Caco-2 (cell line): ENCODE data around the gene DHDDS. TPM values are rescaled to one million over a fixed set of nuclear protein-coding genes. Genes with fewer than 3 reads are reported as not detected.

Experiments used
- BruUV-seq: library from RNA; stranded (reverse); fragments of 400-500 nt; replicated peaks from 2 replicates; lab custom pipeline; 2021; lab: Mats Ljungman, UMichigan
- CTCF ChIA-PET: fragments of 300-600 bp; sonication (Branson Sonifier 250); formaldehyde crosslinking; loops from one replicate; lab custom pipeline; 2022; ENCODE audit warnings: antibody characterized with exemption; lab: Charles Lee
- POLR2A ChIA-PET: fragments of 300-600 bp; sonication (Branson Sonifier 250); formaldehyde crosslinking; loops from one replicate; lab custom pipeline; 2022; ENCODE audit warnings: antibody characterized with exemption; lab: Charles Lee
- DNase-seq, 2 experiments: peaks; one replicate each; pipeline versions ENCODE4 v3.0.0 to v3.0.0-alpha.2; 2020 to 2022
- H3K27me3 ChIP-seq: replicated peaks from 2 replicates; pipeline ENCODE4 v1.6.0; 2011; ENCODE audit warnings: low read length; ENCODE audit not compliant: control insufficient read depth, insufficient read depth
- H3K36me3 ChIP-seq: 2 replicates; pipeline ENCODE4 v1.5.1; 2011; ENCODE audit warnings: low read length; ENCODE audit not compliant: control insufficient read depth, insufficient read depth
- H3K4me1 ChIP-seq: fragments of 250-450 bp; sonication (Bioruptor Pico); 2 replicates; pipeline ENCODE4 v1.5.1; 2020; ENCODE audit warnings: mild to moderate bottlenecking
- H3K4me3 ChIP-seq: 2 replicates; pipeline ENCODE4 v1.5.1; 2011; ENCODE audit warnings: low read depth, mild to moderate bottlenecking, control low read depth, low read length
- H3K9me3 ChIP-seq: fragments of 250-450 bp; sonication (Bioruptor Pico); 2 replicates; pipeline ENCODE4 v1.5.1; 2020; ENCODE audit warnings: mild to moderate bottlenecking, moderate library complexity
- H3K27ac Mint-ChIP-seq: one replicate; pipeline ENCODE4 v1.8.0; 2022; ENCODE audit warnings: mixed read lengths; ENCODE audit not compliant: unreplicated experiment
- H3K27me3 Mint-ChIP-seq: one replicate; pipeline ENCODE4 v1.8.0; 2022; ENCODE audit warnings: mixed read lengths; ENCODE audit not compliant: insufficient read depth, unreplicated experiment
- H3K36me3 Mint-ChIP-seq: one replicate; pipeline ENCODE4 v1.8.0; 2022; ENCODE audit warnings: mild to moderate bottlenecking, mixed read lengths; ENCODE audit not compliant: insufficient read depth, unreplicated experiment
- H3K4me1 Mint-ChIP-seq: one replicate; pipeline ENCODE4 v1.8.0; 2022; ENCODE audit warnings: low read depth, mixed read lengths; ENCODE audit not compliant: unreplicated experiment
- H3K4me3 Mint-ChIP-seq: one replicate; pipeline ENCODE4 v1.8.0; 2022; ENCODE audit warnings: mild to moderate bottlenecking, moderate library complexity, mixed read lengths; ENCODE audit not compliant: unreplicated experiment
- H3K9me3 Mint-ChIP-seq: one replicate; pipeline ENCODE4 v1.8.0; 2022; ENCODE audit warnings: mixed read lengths; ENCODE audit not compliant: unreplicated experiment
- CTCF ChIP-seq, 2 experiments: fragments of 200-600 bp in 1 of 2; IDR thresholded peaks; 1 replicate in 1 of 2; 2 replicates in 1 of 2; pipeline versions ENCODE4 v1.5.1 to v1.8.0; 2011 to 2022; ENCODE audit warnings: antibody characterized with exemption in 1 of 2, control low read depth in 1 of 2, inconsistent platforms in 1 of 2, low read depth in 1 of 2, low read length in 1 of 2, mild to moderate bottlenecking in 1 of 2, moderate library complexity in 1 of 2; ENCODE audit not compliant: insufficient read depth in 1 of 2, severe bottlenecking in 1 of 2, unreplicated experiment in 1 of 2
- intact Hi-C: fragments of 100-400 bp; cut with micrococcal nuclease; formaldehyde crosslinking; loops from one replicate; pipeline ENCODE4 v1.10.0; 2022; ENCODE audit not compliant: unreplicated experiment
- total RNA-seq: library from RNA; stranded (reverse); gene quantifications from 2 replicates; pipeline ENCODE4 v1.2.3, GENCODE V29; 2022

Gene DHDDS
- total RNA-seq, 1 experiment from 2014 or later = 55.6 TPM

DNA sequence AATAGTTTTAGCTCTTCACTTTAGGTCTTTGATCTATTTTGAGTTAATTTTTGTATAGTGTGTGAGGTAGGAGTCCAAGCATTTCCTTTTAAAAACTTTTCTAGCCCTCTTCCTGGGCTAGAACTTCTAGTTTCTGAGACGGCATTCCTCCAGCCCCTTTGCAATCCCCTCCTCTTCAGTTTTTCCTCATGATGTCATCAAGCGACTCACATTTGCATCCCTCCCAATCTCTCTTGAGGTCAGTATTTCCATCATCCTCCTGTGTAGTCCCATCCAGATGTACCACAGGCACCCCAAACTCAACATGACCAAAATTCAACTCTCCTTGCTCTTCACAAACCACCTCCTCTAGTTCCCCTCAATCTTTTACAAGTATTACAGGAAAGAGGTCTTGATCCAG, 50.8 kb downstream of the DHDDS start:
- ChIA-PET CTCF (no interaction called here), POLR2A (interaction anchor here (0.6 kb wide), 1 partner anchor 17 kb away, joined by 3 read pairs; no protein-coding TSS in a partner anchor)
- no peaks in the 10 kb centered on the region for H3K9me3 ChIP-seq
- Mint-ChIP-seq H3K36me3 (peaks cover 57% of the 10 kb centered on the region), H3K27me3 (no peaks in the 10 kb centered on the region), H3K27ac (peak overlapping the region; percentile 2), H3K9me3 (no peaks in the 10 kb centered on the region), H3K4me1 (no peaks in the 10 kb centered on the region), H3K4me3 (no peak overlapping the region)
- BruUV-seq = no TSS peak
- H3K4me3 ChIP-seq = no peak overlapping the region
- no peak for TF ChIP-seq CTCF (IDR thresholded peaks at IDR 0.05; ENCODE audit: insufficient read depth in 1 of 2, low read depth in 1 of 2, low read length in 1 of 2, severe bottlenecking in 1 of 2, unreplicated experiment in 1 of 2)
- intact Hi-C loops = no loop called here
- DNase-seq = no peak
- H3K36me3 ChIP-seq = no peaks in the 10 kb centered on the region
- H3K27me3 ChIP-seq = no peaks in the 10 kb centered on the region
- no peaks in the 10 kb centered on the region for H3K4me1 ChIP-seq

DNA sequence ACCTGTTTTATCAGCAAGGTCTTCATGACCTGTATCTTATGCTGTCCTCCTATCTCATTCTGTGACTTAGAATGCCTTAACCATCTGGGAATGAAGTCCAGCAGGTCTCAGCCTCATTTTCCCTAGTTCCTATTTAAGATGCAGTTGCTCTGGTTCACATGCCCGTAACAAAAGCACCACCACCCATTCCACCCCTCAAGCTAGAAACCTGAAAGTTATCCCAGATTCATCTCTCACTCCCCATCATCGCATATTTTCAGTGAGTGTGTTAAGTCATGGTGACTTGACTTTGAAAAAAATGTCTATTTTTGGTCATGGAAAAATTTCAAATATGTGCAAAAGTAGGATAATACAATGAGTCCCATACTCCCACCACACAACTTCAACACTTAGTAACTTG, 51.9 kb downstream of the DHDDS start:
- ChIA-PET CTCF (no interaction called here), POLR2A (no interaction called here)
- Histone ChIP-seq H3K36me3 (no peaks in the 10 kb centered on the region), H3K9me3 (no peaks in the 10 kb centered on the region), H3K27me3 (no peaks in the 10 kb centered on the region), H3K4me3 (no peak overlapping the region), H3K4me1 (no peaks in the 10 kb centered on the region)
- peaks cover 46% of the 10 kb centered on the region for H3K36me3 Mint-ChIP-seq
- intact Hi-C loops = no loop called here
- no TSS peak for BruUV-seq
- H3K4me3 Mint-ChIP-seq = no peak overlapping the region
- no peak overlapping the region for H3K27ac Mint-ChIP-seq
- TF ChIP-seq CTCF (IDR thresholded peaks at IDR 0.05; ENCODE audit: insufficient read depth in 1 of 2, low read depth in 1 of 2, low read length in 1 of 2, severe bottlenecking in 1 of 2, unreplicated experiment in 1 of 2) = no peak
- H3K9me3 Mint-ChIP-seq = no peaks in the 10 kb centered on the region
- H3K4me1 Mint-ChIP-seq = no peaks in the 10 kb centered on the region
- DNase-seq = no peak
- H3K27me3 Mint-ChIP-seq = no peaks in the 10 kb centered on the region

DNA sequence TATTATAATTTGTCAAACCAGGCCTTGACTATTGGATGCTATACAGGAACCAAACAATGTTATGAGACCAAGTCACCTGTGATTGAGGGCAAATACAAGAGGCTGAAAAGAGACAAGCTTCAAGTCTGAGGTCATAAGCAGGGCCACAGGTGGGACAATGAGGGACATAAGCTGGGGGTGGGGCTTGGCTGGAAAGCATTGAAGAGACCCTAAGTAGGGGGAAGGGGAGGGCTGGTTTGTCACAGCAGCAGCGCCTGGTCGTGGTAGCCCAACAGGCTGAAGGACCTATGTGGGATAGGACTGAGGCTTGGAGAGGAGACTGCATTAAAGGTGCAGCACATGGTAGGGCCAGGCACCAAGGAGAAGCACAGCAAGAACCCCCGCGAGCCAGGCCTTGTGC, 58.0 kb downstream of the DHDDS start:
- Mint-ChIP-seq H3K27me3 (no peaks in the 10 kb centered on the region), H3K27ac (no peak overlapping the region), H3K36me3 (no peaks in the 10 kb centered on the region), H3K4me3 (no peak overlapping the region), H3K4me1 (no peaks in the 10 kb centered on the region), H3K9me3 (no peaks in the 10 kb centered on the region)
- intact Hi-C loops = no loop called here
- no peak for TF ChIP-seq CTCF (IDR thresholded peaks at IDR 0.05; ENCODE audit: insufficient read depth in 1 of 2, low read depth in 1 of 2, low read length in 1 of 2, severe bottlenecking in 1 of 2, unreplicated experiment in 1 of 2)
- H3K9me3 ChIP-seq = no peaks in the 10 kb centered on the region
- H3K4me1 ChIP-seq = no peaks in the 10 kb centered on the region
- H3K36me3 ChIP-seq = no peaks in the 10 kb centered on the region
- no TSS peak for BruUV-seq
- ChIA-PET POLR2A (no interaction called here), CTCF (no interaction called here)
- no peaks in the 10 kb centered on the region for H3K27me3 ChIP-seq
- H3K4me3 ChIP-seq = no peak overlapping the region
- DNase-seq = no peak
